Ishikawa (cell line): ENCODE measurements around the gene CARHSP1.

Experiments
- EP300 ChIP-seq: IDR thresholded peaks from 2 replicates; pipeline ENCODE4 v1.6.1; 2012; ENCODE audit warnings: borderline replicate concordance
- RAD21 ChIP-seq: IDR thresholded peaks from 2 replicates; pipeline ENCODE4 v1.6.1; 2012; ENCODE audit warnings: low read depth
- TCF12 ChIP-seq: IDR thresholded peaks from 2 replicates; pipeline ENCODE4 v1.6.1; 2012; ENCODE audit warnings: low read depth
- ZBTB7A ChIP-seq: IDR thresholded peaks from 2 replicates; pipeline ENCODE4 v1.6.1; 2012; ENCODE audit warnings: low read depth
- TF ChIP-seq, protein P1 (sequence below): IDR thresholded peaks from 2 replicates; pipeline ENCODE4 v1.6.1; 2012; ENCODE audit warnings: low read depth, mild to moderate bottlenecking

- TF ChIP-seq, protein P1, sequence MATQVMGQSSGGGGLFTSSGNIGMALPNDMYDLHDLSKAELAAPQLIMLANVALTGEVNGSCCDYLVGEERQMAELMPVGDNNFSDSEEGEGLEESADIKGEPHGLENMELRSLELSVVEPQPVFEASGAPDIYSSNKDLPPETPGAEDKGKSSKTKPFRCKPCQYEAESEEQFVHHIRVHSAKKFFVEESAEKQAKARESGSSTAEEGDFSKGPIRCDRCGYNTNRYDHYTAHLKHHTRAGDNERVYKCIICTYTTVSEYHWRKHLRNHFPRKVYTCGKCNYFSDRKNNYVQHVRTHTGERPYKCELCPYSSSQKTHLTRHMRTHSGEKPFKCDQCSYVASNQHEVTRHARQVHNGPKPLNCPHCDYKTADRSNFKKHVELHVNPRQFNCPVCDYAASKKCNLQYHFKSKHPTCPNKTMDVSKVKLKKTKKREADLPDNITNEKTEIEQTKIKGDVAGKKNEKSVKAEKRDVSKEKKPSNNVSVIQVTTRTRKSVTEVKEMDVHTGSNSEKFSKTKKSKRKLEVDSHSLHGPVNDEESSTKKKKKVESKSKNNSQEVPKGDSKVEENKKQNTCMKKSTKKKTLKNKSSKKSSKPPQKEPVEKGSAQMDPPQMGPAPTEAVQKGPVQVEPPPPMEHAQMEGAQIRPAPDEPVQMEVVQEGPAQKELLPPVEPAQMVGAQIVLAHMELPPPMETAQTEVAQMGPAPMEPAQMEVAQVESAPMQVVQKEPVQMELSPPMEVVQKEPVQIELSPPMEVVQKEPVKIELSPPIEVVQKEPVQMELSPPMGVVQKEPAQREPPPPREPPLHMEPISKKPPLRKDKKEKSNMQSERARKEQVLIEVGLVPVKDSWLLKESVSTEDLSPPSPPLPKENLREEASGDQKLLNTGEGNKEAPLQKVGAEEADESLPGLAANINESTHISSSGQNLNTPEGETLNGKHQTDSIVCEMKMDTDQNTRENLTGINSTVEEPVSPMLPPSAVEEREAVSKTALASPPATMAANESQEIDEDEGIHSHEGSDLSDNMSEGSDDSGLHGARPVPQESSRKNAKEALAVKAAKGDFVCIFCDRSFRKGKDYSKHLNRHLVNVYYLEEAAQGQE, result no peak
- TF ChIP-seq TCF12 (no peak), RAD21 (no peak), ZBTB7A (no peak), EP300 (no peak)
These were observed 60.0 kb downstream of the CARHSP1 start for GRCh38 chr16:8808613-8809353.
